GM21360 (cell line): Measurements from ENCODE around the gene FRS3.
"Not testable (repeated sequence)": the region's sequence is repeated elsewhere in the genome, so short reads cannot be mapped to it uniquely, and the experiment has no call there.

Experiments
- ATAC-seq: cut with Tn5 transposase; IDR thresholded peaks from one replicate; pipeline ENCODE4 v1.9.1; 2021; ENCODE audit warnings: mild to moderate bottlenecking, moderate library complexity; ENCODE audit not compliant: unreplicated experiment

The FRS3 gene

GRCh38 chr6:41770381-41771057, 9.2 kb downstream of the FRS3 start:
- no peak for ATAC-seq

GRCh38 chr6:41769376-41769775, 10.3 kb downstream of the FRS3 start:
- ATAC-seq, result no peak

- no peak for ATAC-seq
Measured at GRCh38 chr6:41768545-41769308, 11.0 kb downstream of the FRS3 start.

- no peak for ATAC-seq
Measured at GRCh38 chr6:41767112-41767833, 12.4 kb downstream of the FRS3 start.

GRCh38 chr6:41766043-41766664, 13.5 kb downstream of the FRS3 start:
- ATAC-seq, result not testable (repeated sequence)

- ATAC-seq, result no peak
Measured at GRCh38 chr6:41763470-41763869, 16.2 kb downstream of the FRS3 start.

- no peak for ATAC-seq
Measured at GRCh38 chr6:41759905-41760579, 19.7 kb downstream of the FRS3 start.

- ATAC-seq, result no peak
Measured at GRCh38 chr6:41759106-41759904, 20.4 kb downstream of the FRS3 start.

- ATAC-seq, result no peak
Measured at GRCh38 chr6:41758641-41759035, 21.1 kb downstream of the FRS3 start.

GRCh38 chr6:41757931-41758640, 21.6 kb downstream of the FRS3 start:
- ATAC-seq, result no peak

- ATAC-seq, result no peak
Measured at GRCh38 chr6:41757271-41757670, 22.4 kb downstream of the FRS3 start.

- no peak for ATAC-seq
Measured at GRCh38 chr6:41756354-41756753, 23.3 kb downstream of the FRS3 start.

GRCh38 chr6:41755895-41756294, 23.8 kb downstream of the FRS3 start:
- no peak for ATAC-seq

GRCh38 chr6:41750374-41750773, 29.3 kb downstream of the FRS3 start:
- no peak for ATAC-seq

GRCh38 chr6:41748542-41748941, 31.2 kb downstream of the FRS3 start:
- ATAC-seq, result no peak

GRCh38 chr6:41748102-41748477, 31.6 kb downstream of the FRS3 start:
- no peak for ATAC-seq

GRCh38 chr6:41747256-41748101, 32.2 kb downstream of the FRS3 start, which contains the start of gene PGC:
Gene PGC (minus strand): TSS chr6:41747397. CDS start chr6:41747334, 63 bp downstream.
- no peak for ATAC-seq

GRCh38 chr6:41746107-41746506, 33.6 kb downstream of the FRS3 start:
- ATAC-seq, result no peak
